OCI-LY7 (cell line): ENCODE results near the gene NBPF4. TPM values are rescaled to one million over a fixed set of nuclear protein-coding genes. Genes with fewer than 3 reads are reported as not detected.

Experiments used
- BruUV-seq: library from RNA; stranded (reverse); fragments of 400-500 nt; replicated peaks from 2 replicates; lab custom pipeline; 2021; lab: Mats Ljungman, UMichigan
- CTCF ChIA-PET: fragments of 300-600 bp; sonication (Branson Sonifier 250); formaldehyde crosslinking; loops from one replicate; lab custom pipeline; 2022; ENCODE audit warnings: antibody characterized with exemption; ENCODE audit not compliant: unreplicated experiment; lab: Charles Lee
- POLR2A ChIA-PET: fragments of 300-600 bp; sonication (Branson Sonifier 250); formaldehyde crosslinking; loops from one replicate; lab custom pipeline; 2022; ENCODE audit warnings: antibody characterized with exemption; lab: Charles Lee
- DNase-seq: peaks from one replicate; pipeline ENCODE4 v3.0.0-alpha.2; 2015; ENCODE audit warnings: low spot score
- H2AFZ ChIP-seq: fragments of 200-600 bp; sonication (generic), shearing (Covaris generic); 2 replicates; pipeline ENCODE4 v1.6.1; 2014; ENCODE audit warnings: mild to moderate bottlenecking, antibody characterized with exemption, low read length, moderate library complexity
- H3K27ac ChIP-seq: fragments of 200-600 bp; sonication (generic); 2 replicates; pipeline ENCODE4 v1.5.1; 2014; ENCODE audit warnings: mixed run types, low read depth, mild to moderate bottlenecking, moderate library complexity, low read length, inconsistent platforms; ENCODE audit not compliant: poor library complexity, severe bottlenecking
- H3K36me3 ChIP-seq: fragments of 200-600 bp; sonication (generic); 2 replicates; pipeline ENCODE4 v1.6.1; 2014; ENCODE audit warnings: mild to moderate bottlenecking, antibody characterized with exemption, low read length, moderate library complexity, mixed read lengths; ENCODE audit not compliant: insufficient read depth
- H3K4me1 ChIP-seq: fragments of 200-600 bp; sonication (generic); 2 replicates; pipeline ENCODE4 v1.5.1; 2014; ENCODE audit warnings: mild to moderate bottlenecking, low read length; ENCODE audit not compliant: insufficient read depth, poor library complexity, severe bottlenecking
- H3K4me2 ChIP-seq: fragments of 200-600 bp; sonication (generic); 2 replicates; pipeline ENCODE4 v1.6.1; 2014; ENCODE audit warnings: mild to moderate bottlenecking, low read length
- H3K4me3 ChIP-seq: fragments of 200-600 bp; sonication (generic); 2 replicates; pipeline ENCODE4 v1.5.1; 2014; ENCODE audit warnings: mild to moderate bottlenecking, low read depth, low read length; ENCODE audit not compliant: poor library complexity, severe bottlenecking
- H3K79me2 ChIP-seq: fragments of 200-600 bp; sonication (generic); 2 replicates; pipeline ENCODE4 v1.6.1; 2016; ENCODE audit warnings: low read depth, mild to moderate bottlenecking, low read length, moderate library complexity, mixed read lengths; ENCODE audit not compliant: insufficient read depth
- H3K9me2 ChIP-seq: fragments of 200-600 bp; sonication (generic); 2 replicates; pipeline ENCODE4 v1.6.1; 2016; ENCODE audit warnings: mild to moderate bottlenecking, low read length, mixed read lengths; ENCODE audit not compliant: insufficient read depth
- H3K9me3 ChIP-seq: fragments of 200-600 bp; sonication (generic); 2 replicates; pipeline ENCODE4 v1.6.1; 2014; ENCODE audit warnings: mild to moderate bottlenecking, mixed run types, low read length, mixed read lengths
- H4K20me1 ChIP-seq: fragments of 200-600 bp; sonication (generic); 2 replicates; pipeline ENCODE4 v1.6.1; 2014; ENCODE audit warnings: mild to moderate bottlenecking, antibody characterized with exemption, low read length, moderate library complexity, mixed read lengths; ENCODE audit not compliant: insufficient read depth
- EZH2phosphoT487 ChIP-seq: fragments of 200-600 bp; sonication (generic); IDR thresholded peaks from 2 replicates; pipeline ENCODE4 v1.6.1; 2018; ENCODE audit warnings: low read depth, borderline replicate concordance, mild to moderate bottlenecking, mixed run types, antibody characterized with exemption, low read length, moderate library complexity, mixed read lengths
- intact Hi-C: fragments of 100-400 bp; cut with micrococcal nuclease; formaldehyde crosslinking; loops from one replicate; pipeline ENCODE4 v1.10.0; 2022; ENCODE audit not compliant: unreplicated experiment
- total RNA-seq, 2 experiments: library from RNA; depleted of rRNA in 1 of 2; stranded (reverse); fragments of >200 nt in 1 of 2; shearing (Covaris generic) in 1 of 2; gene quantifications; 2 replicates each; pipeline ENCODE4 v1.2.3, GENCODE V29; 2014 to 2022
- TF ChIP-seq, protein P1 (sequence below): fragments of 200-600 bp; sonication (generic); conservative IDR thresholded peaks from 2 replicates; pipeline ENCODE4 v1.5.1; 2014; ENCODE audit warnings: mild to moderate bottlenecking, antibody characterized with exemption, low read length, moderate library complexity, mixed read lengths

Gene NBPF4
- total RNA-seq, 2 experiments from 2014 or later: not detected

GRCh38 chr1:108193333-108193732 lies 50.5 kb downstream of the NBPF4 start:
- Histone ChIP-seq H3K4me3 (no peak overlapping the region), H3K4me1 (no peaks in the 10 kb centered on the region), H2AFZ (no peak overlapping the region), H3K4me2 (no peak overlapping the region), H3K36me3 (no peaks in the 10 kb centered on the region), H3K27ac (no peak overlapping the region), H3K79me2 (no peaks in the 10 kb centered on the region), H3K9me2 (no peaks in the 10 kb centered on the region), H3K9me3 (no peaks in the 10 kb centered on the region), H4K20me1 (no peaks in the 10 kb centered on the region)
- intact Hi-C loops: loop anchor here (10.0 kb wide), 1 partner anchor 419 kb away; no protein-coding TSS in a partner anchor
- POLR2A ChIA-PET: no interaction called here
- CTCF ChIA-PET: no interaction called here
- TF ChIP-seq, protein P1, sequence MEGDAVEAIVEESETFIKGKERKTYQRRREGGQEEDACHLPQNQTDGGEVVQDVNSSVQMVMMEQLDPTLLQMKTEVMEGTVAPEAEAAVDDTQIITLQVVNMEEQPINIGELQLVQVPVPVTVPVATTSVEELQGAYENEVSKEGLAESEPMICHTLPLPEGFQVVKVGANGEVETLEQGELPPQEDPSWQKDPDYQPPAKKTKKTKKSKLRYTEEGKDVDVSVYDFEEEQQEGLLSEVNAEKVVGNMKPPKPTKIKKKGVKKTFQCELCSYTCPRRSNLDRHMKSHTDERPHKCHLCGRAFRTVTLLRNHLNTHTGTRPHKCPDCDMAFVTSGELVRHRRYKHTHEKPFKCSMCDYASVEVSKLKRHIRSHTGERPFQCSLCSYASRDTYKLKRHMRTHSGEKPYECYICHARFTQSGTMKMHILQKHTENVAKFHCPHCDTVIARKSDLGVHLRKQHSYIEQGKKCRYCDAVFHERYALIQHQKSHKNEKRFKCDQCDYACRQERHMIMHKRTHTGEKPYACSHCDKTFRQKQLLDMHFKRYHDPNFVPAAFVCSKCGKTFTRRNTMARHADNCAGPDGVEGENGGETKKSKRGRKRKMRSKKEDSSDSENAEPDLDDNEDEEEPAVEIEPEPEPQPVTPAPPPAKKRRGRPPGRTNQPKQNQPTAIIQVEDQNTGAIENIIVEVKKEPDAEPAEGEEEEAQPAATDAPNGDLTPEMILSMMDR: no peak
- no peak for TF ChIP-seq EZH2phosphoT487
- no peak for DNase-seq
- no TSS peak for BruUV-seq

GRCh38 chr1:108192581-108192980 lies 51.3 kb downstream of the NBPF4 start:
- TF ChIP-seq, protein P1: no peak
- TF ChIP-seq EZH2phosphoT487: no peak
- Histone ChIP-seq H2AFZ (no peak overlapping the region), H3K27ac (no peak overlapping the region), H3K4me3 (no peak overlapping the region), H3K79me2 (no peaks in the 10 kb centered on the region), H3K9me2 (no peaks in the 10 kb centered on the region), H3K36me3 (no peaks in the 10 kb centered on the region), H3K4me2 (no peak overlapping the region), H3K4me1 (no peaks in the 10 kb centered on the region), H3K9me3 (no peaks in the 10 kb centered on the region), H4K20me1 (no peaks in the 10 kb centered on the region)
- ChIA-PET CTCF (no interaction called here), POLR2A (interaction anchor here (1.1 kb wide), 1 partner anchor 15 kb away, joined by 3 read pairs; no protein-coding TSS in a partner anchor)
- intact Hi-C loops: loop anchor here (10.0 kb wide), 1 partner anchor 418 kb away; no protein-coding TSS in a partner anchor
- DNase-seq: no peak
- BruUV-seq: no TSS peak

DNA sequence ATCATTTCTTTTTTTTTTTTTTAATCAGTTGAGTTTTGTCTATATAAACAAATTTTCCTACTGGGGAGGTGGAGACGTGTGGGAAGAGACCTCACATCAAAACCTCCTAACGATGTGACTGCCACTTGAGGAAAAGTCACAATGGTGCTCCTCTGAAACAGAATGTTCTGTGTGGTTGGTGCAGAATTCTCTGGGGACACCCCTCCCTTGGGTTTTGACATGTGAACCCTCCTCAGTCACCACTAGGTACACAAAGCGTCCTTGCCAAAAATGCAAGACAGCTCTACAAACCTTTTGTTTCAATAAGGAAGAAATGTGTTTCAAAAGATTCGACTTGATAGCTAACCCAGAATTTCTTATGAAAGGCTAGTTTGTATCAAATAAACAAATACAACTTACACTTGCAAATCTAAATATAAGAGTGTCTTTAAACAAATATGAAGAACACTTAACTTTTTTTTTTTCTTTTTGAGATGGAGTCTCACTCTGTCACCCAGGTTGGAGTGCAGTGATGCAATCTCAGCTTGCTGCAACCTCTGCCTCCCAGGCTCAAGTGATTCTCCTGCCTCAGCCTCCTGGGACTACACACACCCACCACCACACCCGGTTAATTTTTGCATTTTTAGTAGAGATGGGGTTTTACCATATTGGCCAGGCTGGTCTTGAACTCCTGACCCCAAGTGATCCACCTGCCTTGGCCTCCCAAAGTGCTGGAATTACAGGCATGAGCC lies 53.0 kb downstream of the NBPF4 start:
- no TSS peak for BruUV-seq
- POLR2A ChIA-PET: interaction anchor here (0.6 kb wide), 1 partner anchor 205 kb away, joined by 3 read pairs; no protein-coding TSS in a partner anchor

More for the DNA sequence above, 53.0 kb downstream of the NBPF4 start:
- H3K27ac ChIP-seq: no peak overlapping the region
- H4K20me1 ChIP-seq: no peaks in the 10 kb centered on the region
- no peak for TF ChIP-seq EZH2phosphoT487
- intact Hi-C loops: loop anchor here (10.0 kb wide), 1 partner anchor 416 kb away; no protein-coding TSS in a partner anchor
- H3K4me1 ChIP-seq: no peaks in the 10 kb centered on the region
- no peaks in the 10 kb centered on the region for H3K9me2 ChIP-seq
- CTCF ChIA-PET: no interaction called here
- no peak overlapping the region for H3K4me2 ChIP-seq
- H3K79me2 ChIP-seq: no peaks in the 10 kb centered on the region
- H3K36me3 ChIP-seq: no peaks in the 10 kb centered on the region
- H3K4me3 ChIP-seq: no peak overlapping the region
- DNase-seq: peak; percentile 4
- no peaks in the 10 kb centered on the region for H3K9me3 ChIP-seq
- H2AFZ ChIP-seq: no peak overlapping the region
